ENCODE measurements around the gene SMC5.
"Not testable (repeated sequence)": the region's sequence is repeated elsewhere in the genome, so short reads cannot be mapped to it uniquely, and the experiment has no call there.

The SMC5 gene

GRCh38 chr9:70374962-70375618 lies 116.3 kb downstream of the SMC5 start:
- no peak for DNase-seq

GRCh38 chr9:70382046-70382708 lies 123.4 kb downstream of the SMC5 start:
- no peak for DNase-seq

DNA sequence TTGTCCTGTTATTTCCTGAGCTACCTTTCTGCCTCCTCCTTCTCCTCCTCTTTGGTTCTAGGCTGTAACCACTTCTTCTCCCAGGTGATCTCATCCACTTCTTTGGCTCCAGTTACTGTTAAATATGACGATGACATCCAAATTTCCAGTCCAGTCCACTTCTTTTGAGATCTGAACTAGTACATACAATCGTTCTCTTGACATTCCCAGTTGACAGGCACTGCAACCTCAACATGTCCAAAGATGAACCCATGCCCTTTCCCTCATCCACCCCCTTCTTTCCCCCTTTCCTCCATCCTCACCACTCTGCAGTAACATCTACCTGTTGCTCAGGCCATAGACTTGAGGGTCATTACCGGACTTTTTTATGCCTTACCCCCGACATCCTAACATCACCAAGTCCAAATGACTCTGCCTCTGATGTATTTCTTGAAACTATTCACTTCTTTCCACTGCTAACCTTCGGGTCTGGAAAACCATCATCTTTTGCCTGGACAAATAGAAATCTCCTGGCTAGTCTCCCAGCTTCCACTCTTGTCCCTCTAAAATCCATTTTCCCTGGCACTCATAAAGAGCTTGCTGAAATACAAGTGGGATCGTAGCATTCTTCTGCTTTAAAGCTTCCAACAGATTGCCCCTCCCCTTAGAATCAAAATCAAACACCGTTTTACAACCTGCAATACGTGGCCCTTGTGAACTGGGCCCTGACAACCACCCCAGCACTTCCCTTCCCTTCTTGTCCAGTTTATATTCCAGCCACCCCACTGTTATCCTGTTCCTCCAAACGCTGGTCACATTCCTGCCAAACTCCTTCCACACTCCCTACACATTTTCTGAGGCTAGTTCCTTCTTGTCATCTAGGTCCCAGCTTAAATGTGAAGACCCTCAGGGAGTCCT lies 124.2 kb downstream of the SMC5 start:
- DNase-seq: peak; percentile 92

DNA sequence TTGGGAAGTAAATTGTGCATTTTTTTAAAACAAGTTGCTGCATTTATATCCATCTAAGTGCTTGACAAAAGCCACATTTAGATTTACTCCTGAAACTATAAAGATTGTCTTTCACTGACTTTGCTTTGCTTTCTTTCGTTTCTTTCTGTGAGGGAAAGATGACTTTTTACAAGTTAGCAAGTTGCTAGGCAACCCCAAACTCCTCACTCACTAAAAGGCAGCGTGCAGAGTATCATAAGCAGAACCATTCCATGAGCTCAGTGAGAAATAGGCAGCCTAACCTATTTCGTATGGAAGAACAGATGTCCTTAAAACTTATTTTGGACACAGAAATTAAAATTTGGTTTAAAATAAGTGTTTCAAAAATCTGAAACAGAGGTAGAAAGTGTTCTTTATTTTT lies 126.6 kb downstream of the SMC5 start:
- no peak for DNase-seq

DNA sequence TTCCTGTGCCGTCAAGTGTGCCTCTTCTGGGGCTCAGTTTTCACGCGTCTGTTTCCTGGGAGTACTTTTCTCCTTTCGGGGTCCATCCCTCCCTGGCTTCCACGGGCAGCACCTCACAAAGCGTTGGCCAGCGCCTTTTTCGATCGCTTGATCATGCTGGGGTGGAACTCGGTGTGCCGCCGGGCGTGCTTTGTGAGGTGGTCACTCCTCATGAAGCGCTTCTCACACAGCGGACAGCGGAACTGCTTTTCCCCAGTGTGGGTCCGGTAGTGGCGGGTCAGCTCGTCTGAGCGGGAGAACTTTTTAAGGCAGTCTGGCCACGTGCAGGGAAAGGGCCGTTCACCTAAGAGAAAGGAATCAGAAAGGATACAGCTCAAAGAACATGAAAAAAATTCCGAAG lies 128.9 kb downstream of the SMC5 start:
- no peak for DNase-seq

- no peak for DNase-seq
These were observed 130.4 kb downstream of the SMC5 start for GRCh38 chr9:70389188-70389587.

DNA sequence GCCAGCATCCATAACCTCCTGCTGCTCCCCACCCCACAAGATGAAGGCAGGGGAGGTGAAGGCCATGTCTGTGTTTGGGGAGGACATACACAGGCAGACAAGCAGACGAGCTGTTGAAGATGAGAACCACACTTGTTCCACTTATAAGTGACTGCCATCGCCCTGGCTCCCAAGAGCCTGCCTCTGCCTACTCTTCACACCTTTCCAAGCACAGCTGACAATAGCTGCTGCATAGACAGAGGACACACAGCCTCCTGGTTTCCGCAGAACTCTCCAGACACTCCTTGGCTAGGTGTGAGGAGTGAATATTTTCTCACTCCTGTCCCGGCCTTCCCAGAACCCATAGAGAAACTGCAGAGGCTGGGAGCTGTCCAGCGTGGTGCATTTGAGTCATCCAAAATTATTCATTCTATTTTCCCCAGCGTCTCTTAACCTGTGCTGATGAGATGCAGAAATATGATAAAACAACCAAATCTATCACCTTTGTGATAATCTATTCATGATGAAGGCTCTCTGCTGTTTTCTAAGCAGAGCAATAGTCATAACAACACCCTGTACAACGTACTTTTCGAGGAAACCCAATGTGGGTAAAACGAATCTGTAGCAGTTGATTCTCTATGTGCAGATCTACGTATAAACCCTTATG lies 131.0 kb downstream of the SMC5 start:
- DNase-seq: no peak

DNA sequence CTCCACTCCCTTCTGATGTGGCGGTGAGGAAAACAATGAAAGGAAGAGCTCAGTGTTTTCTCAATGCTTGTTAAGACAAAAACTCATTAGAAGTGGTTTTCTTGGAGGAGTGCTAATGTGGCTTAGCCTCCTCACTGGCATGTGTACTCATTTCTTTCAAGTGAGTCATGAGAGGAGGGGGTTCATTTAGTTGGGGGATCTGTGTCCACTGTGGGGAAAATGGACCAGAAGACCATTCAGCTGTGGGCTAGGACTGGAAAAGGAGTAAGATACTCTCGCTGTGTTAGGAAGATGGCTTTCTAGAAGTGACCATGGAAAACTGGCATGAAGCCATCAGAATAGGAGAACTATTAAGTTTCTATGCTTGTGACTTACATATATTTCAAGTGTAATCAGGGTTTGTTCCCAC lies 132.2 kb downstream of the SMC5 start:
- no peak for DNase-seq

- peak; percentile 36 for DNase-seq
These were observed 133.4 kb downstream of the SMC5 start for GRCh38 chr9:70392189-70392588.

DNA sequence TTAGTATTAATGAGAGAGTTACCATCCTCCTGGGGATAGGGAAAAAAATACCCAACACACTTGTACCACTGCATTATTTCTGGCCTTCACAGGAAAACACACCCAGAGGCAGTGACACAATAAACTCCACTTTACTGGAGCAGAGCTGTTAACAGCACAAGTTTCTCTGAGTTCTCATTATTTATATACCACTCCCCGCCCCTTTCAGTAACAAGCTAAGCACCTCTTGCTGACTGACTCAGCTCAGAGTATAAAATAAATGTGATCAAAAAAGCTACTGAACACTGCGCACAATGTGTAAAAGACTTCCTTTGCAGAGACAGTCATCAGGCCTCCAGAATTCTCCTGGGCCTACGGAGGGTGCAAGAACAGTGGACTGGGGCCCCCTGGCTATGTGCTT lies 134.1 kb downstream of the SMC5 start:
- no peak for DNase-seq

DNA sequence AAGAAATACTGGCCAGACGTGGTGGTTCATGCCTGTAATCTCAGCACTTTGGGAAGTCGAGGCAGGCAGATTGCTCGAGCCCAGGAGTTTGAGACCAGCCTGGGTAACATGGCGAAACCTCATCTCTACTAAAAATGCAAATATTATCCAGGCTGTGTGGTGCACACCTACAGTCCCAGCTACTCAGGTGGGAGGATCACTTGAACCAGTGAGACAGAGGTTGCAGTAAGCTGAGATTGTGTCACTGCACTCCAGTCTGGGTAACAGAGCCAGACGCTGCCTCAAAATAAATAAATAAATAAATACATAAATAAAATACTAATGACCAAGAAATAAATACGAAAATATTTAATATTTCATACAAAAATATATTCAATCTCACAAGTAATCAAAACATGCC lies 136.9 kb downstream of the SMC5 start:
- DNase-seq: no peak

DNA sequence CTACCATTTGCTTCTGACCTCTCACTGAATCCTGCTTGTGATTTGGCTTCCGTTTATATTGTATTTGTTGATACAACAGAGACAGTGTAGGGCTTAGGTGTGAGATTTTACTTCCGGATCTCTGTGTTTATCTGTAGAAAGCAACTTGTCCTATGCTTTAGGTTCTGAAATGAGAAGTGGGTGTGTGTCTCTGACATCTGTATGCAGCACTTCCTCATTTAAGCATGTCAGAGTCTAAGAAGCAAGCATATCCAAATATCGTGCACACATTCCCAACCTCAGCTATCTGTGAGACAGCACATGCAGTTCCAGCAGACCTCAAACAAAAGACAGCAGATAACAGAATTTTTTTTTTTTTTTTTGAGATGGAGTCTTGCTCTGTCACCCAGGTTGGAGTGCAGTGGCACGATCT lies 139.4 kb downstream of the SMC5 start:
- no peak for DNase-seq

- no peak for DNase-seq
These were observed 140.4 kb downstream of the SMC5 start for GRCh38 chr9:70399141-70399540.

- DNase-seq: no peak
These were observed 141.5 kb downstream of the SMC5 start for GRCh38 chr9:70400107-70400892.

- not testable (repeated sequence) for DNase-seq
These were observed 142.5 kb downstream of the SMC5 start for GRCh38 chr9:70401241-70401640.

DNA sequence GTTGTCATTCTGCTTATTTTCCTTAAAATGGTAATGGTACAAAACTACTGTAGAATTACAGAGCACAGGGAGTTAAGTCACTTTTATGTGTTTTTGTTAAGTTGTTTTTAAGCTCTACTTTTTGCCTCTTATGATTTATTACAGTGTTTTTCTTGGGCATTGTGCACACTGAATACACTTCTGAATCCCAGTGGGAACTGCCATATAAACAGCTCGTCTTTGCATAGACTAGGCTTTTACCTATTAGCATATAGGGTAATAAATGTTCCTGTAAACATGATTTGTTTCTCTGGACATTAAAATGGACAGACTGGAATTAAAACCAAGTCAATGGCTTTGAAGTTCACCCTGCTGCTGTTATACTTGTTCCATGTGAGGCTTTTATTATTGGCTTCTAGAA lies 143.4 kb downstream of the SMC5 start:
- no peak for DNase-seq

GRCh38 chr9:70403166-70403565 lies 144.4 kb downstream of the SMC5 start:
- DNase-seq: no peak

DNA sequence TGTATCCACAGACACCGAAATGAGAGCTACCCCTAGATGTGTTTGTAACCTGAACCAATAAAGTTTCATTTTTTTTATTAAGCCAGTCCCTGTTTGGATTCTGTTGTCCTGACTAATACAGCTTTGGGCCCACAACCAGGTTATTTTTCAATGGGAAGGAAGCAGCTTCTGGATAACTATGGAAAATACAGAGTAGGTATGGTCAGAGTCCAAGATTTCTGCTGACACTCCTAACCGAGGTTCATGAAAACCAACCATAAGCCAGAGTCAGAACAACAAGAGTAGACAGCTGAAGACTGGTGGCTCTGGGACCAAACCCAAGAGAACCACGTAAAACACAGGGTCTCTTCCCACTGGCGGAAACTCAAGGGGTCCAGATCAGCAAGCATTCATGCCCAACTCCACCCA lies 144.8 kb downstream of the SMC5 start:
- no peak for DNase-seq

DNA sequence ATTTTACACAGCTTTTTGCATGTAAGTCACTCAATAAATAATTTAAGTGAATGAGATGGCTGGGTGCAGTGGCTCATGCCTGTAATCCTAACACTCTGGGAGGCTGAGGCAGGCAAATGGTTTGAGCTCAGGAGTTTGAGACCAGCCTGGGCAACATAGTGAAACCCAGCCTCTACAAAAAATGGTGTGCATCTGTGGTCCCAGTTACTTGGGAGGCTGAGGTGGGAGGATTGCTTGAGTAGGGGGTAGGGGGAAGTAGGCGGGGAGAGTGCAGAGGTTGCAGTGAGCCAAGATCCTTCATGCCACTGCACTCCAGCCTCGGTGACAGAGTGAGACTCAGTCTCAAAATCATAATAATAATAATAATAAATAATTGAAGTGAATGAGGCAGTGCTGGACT lies 145.5 kb downstream of the SMC5 start:
- no peak for DNase-seq
